ENCODE measurements around the gene COL23A1. TPM values are rescaled to one million over a fixed set of nuclear protein-coding genes. Genes with fewer than 3 reads are reported as not detected.
"Not testable (repeated sequence)": the region's sequence is repeated elsewhere in the genome, so short reads cannot be mapped to it uniquely, and the experiment has no call there.

The COL23A1 gene
- total RNA-seq, 1 experiment from 2014 or later = 1.2 TPM

GRCh38 chr5:178236679-178237078, 353.5 kb downstream of the COL23A1 start:
- in situ Hi-C loops (cut with HindIII; ENCODE audit: low pct_unique_long_range_greater_than_20kb, low sequenced_read_pairs) = no loop called here
- DNase-seq (ENCODE audit: low read depth) = peak; percentile 31

GRCh38 chr5:178236126-178236525, 354.1 kb downstream of the COL23A1 start:
- DNase-seq (ENCODE audit: low read depth) = no peak
- in situ Hi-C loops (cut with HindIII; ENCODE audit: low pct_unique_long_range_greater_than_20kb, low sequenced_read_pairs) = no loop called here

GRCh38 chr5:178235588-178235974, 354.6 kb downstream of the COL23A1 start:
- in situ Hi-C loops (cut with HindIII; ENCODE audit: low pct_unique_long_range_greater_than_20kb, low sequenced_read_pairs) = no loop called here

GRCh38 chr5:178234750-178235587, 355.2 kb downstream of the COL23A1 start:
- in situ Hi-C loops (cut with HindIII; ENCODE audit: low pct_unique_long_range_greater_than_20kb, low sequenced_read_pairs) = no loop called here

More at GRCh38 chr5:178235588-178235974, 354.6 kb downstream of the COL23A1 start:
- no peak for DNase-seq (ENCODE audit: low read depth)

GRCh38 chr5:178234121-178234749, 356.0 kb downstream of the COL23A1 start:
- DNase-seq (ENCODE audit: low read depth) = no peak
- in situ Hi-C loops (cut with HindIII; ENCODE audit: low pct_unique_long_range_greater_than_20kb, low sequenced_read_pairs) = no loop called here

More at GRCh38 chr5:178234750-178235587, 355.2 kb downstream of the COL23A1 start:
- DNase-seq (ENCODE audit: low read depth) = peak; percentile 39

- in situ Hi-C loops (cut with HindIII; ENCODE audit: low pct_unique_long_range_greater_than_20kb, low sequenced_read_pairs) = no loop called here
- no peak for DNase-seq (ENCODE audit: low read depth)
Measured at GRCh38 chr5:178232920-178233429, 357.2 kb downstream of the COL23A1 start.

GRCh38 chr5:178232124-178232919, 357.9 kb downstream of the COL23A1 start, which contains the start of gene PHYKPL:
TSS of gene PHYKPL (minus strand) at chr5:178232802. CDS start at chr5:178232550, 252 bp downstream.
- in situ Hi-C loops (cut with HindIII; ENCODE audit: low pct_unique_long_range_greater_than_20kb, low sequenced_read_pairs) = no loop called here

GRCh38 chr5:178231539-178232123, 358.6 kb downstream of the COL23A1 start:
- in situ Hi-C loops (cut with HindIII; ENCODE audit: low pct_unique_long_range_greater_than_20kb, low sequenced_read_pairs) = no loop called here
- DNase-seq (ENCODE audit: low read depth) = no peak

More at GRCh38 chr5:178232124-178232919, 357.9 kb downstream of the COL23A1 start, which contains the start of gene PHYKPL:
- peak; percentile 74 for DNase-seq (ENCODE audit: low read depth)

- in situ Hi-C loops (cut with HindIII; ENCODE audit: low pct_unique_long_range_greater_than_20kb, low sequenced_read_pairs) = no loop called here
- DNase-seq (ENCODE audit: low read depth) = no peak
Measured at GRCh38 chr5:178230879-178231538, 359.2 kb downstream of the COL23A1 start.

- no peak for DNase-seq (ENCODE audit: low read depth)
- in situ Hi-C loops (cut with HindIII; ENCODE audit: low pct_unique_long_range_greater_than_20kb, low sequenced_read_pairs) = no loop called here
Measured at GRCh38 chr5:178229861-178230260, 360.3 kb downstream of the COL23A1 start.

GRCh38 chr5:178229111-178229510, 361.1 kb downstream of the COL23A1 start:
- in situ Hi-C loops (cut with HindIII; ENCODE audit: low pct_unique_long_range_greater_than_20kb, low sequenced_read_pairs); DNase-seq (ENCODE audit: low read depth): not testable (repeated sequence)

GRCh38 chr5:178228609-178229008, 361.6 kb downstream of the COL23A1 start:
- DNase-seq (ENCODE audit: low read depth) = no peak
- in situ Hi-C loops (cut with HindIII; ENCODE audit: low pct_unique_long_range_greater_than_20kb, low sequenced_read_pairs) = no loop called here

GRCh38 chr5:178227929-178228328, 362.3 kb downstream of the COL23A1 start:
- DNase-seq (ENCODE audit: low read depth) = no peak
- in situ Hi-C loops (cut with HindIII; ENCODE audit: low pct_unique_long_range_greater_than_20kb, low sequenced_read_pairs) = no loop called here

GRCh38 chr5:178227138-178227659, 363.0 kb downstream of the COL23A1 start:
- no peak for DNase-seq (ENCODE audit: low read depth)
- in situ Hi-C loops (cut with HindIII; ENCODE audit: low pct_unique_long_range_greater_than_20kb, low sequenced_read_pairs) = no loop called here

GRCh38 chr5:178225174-178225573, 365.0 kb downstream of the COL23A1 start:
- in situ Hi-C loops (cut with HindIII; ENCODE audit: low pct_unique_long_range_greater_than_20kb, low sequenced_read_pairs) = no loop called here
- no peak for DNase-seq (ENCODE audit: low read depth)

GRCh38 chr5:178224403-178224802, 365.8 kb downstream of the COL23A1 start:
- in situ Hi-C loops (cut with HindIII; ENCODE audit: low pct_unique_long_range_greater_than_20kb, low sequenced_read_pairs) = no loop called here
- no peak for DNase-seq (ENCODE audit: low read depth)

- no peak for DNase-seq (ENCODE audit: low read depth)
- in situ Hi-C loops (cut with HindIII; ENCODE audit: low pct_unique_long_range_greater_than_20kb, low sequenced_read_pairs) = no loop called here
Measured at GRCh38 chr5:178223828-178224335, 366.3 kb downstream of the COL23A1 start.
